H1 (cell line): ENCODE results near the gene R3HDM1. TPM values are rescaled to one million over a fixed set of nuclear protein-coding genes. Genes with fewer than 3 reads are reported as not detected.

Source experiments
- CTCF ChIA-PET: fragments of 300-600 bp; sonication (Branson Sonifier 250); formaldehyde crosslinking; loops from one replicate; lab custom pipeline; 2021; ENCODE audit not compliant: partially characterized antibody; lab: Charles Lee
- POLR2A ChIA-PET: fragments of 300-600 bp; sonication (Branson Sonifier 250); formaldehyde crosslinking; loops from one replicate; lab custom pipeline; 2021; ENCODE audit warnings: inconsistent platforms; ENCODE audit not compliant: partially characterized antibody; lab: Charles Lee
- DNase-seq, 2 experiments: peaks; one replicate each; pipeline versions ENCODE4 v3.0.0 to v3.0.0-alpha.2; 2010 to 2022; ENCODE audit warnings: low spot score in 2 of 2, low read depth in 1 of 2, mixed read lengths in 1 of 2
- FAIRE-seq: peaks from 2 replicates; lab custom pipeline; 2011; peaks lifted over from hg19 to GRCh38; lab: Jason Lieb, UNC
- H2AFZ ChIP-seq: 2 replicates; pipeline ENCODE4 v1.8.1; 2012; ENCODE audit warnings: low read length, inconsistent platforms
- H2AK5ac ChIP-seq: 2 replicates; pipeline ENCODE4 v1.6.1; 2013; ENCODE audit warnings: low read depth, low read length
- H2BK120ac ChIP-seq: replicated peaks from 2 replicates; pipeline ENCODE3; 2013; ENCODE audit warnings: low read depth, low read length, inconsistent platforms
- H2BK12ac ChIP-seq: 2 replicates; pipeline ENCODE4 v1.6.1; 2013; ENCODE audit warnings: low read depth, low read length
- H2BK15ac ChIP-seq: 2 replicates; pipeline ENCODE4 v1.6.1; 2013; ENCODE audit warnings: low read length
- H2BK20ac ChIP-seq: 2 replicates; pipeline ENCODE4 v1.6.1; 2013; ENCODE audit warnings: low read length
- H2BK5ac ChIP-seq: 2 replicates; pipeline ENCODE4 v1.6.1; 2013; ENCODE audit warnings: low read depth, low read length
- H3K14ac ChIP-seq: 2 replicates; pipeline ENCODE4 v1.6.1; 2013; ENCODE audit warnings: inconsistent platforms; ENCODE audit not compliant: insufficient read length
- H3K18ac ChIP-seq: 2 replicates; pipeline ENCODE4 v1.6.1; 2013; ENCODE audit warnings: low read length; ENCODE audit errors: extremely low read depth
- H3K23ac ChIP-seq: 2 replicates; pipeline ENCODE4 v1.6.1; 2013; ENCODE audit warnings: inconsistent platforms; ENCODE audit not compliant: insufficient read length
- H3K23me2 ChIP-seq: 2 replicates; pipeline ENCODE4 v1.6.1; 2013; ENCODE audit warnings: low read depth, low read length
- H3K27ac ChIP-seq: 2 replicates; pipeline ENCODE4 v1.6.1; 2011; ENCODE audit warnings: low read depth, low read length, inconsistent platforms
- H3K27me3 ChIP-seq, 4 experiments: replicated peaks in 1 of 4; 1 replicate in 1 of 4; 2 replicates in 3 of 4; pipeline versions ENCODE4 v1.6.1 to v1.8.1; 2011 to 2013; ENCODE audit warnings: low read length in 3 of 4, mild to moderate bottlenecking in 3 of 4, inconsistent platforms in 2 of 4, mixed read lengths in 2 of 4, moderate library complexity in 1 of 4; ENCODE audit not compliant: control insufficient read depth in 3 of 4, insufficient read depth in 3 of 4; ENCODE audit errors: extremely low read depth in 1 of 4
- H3K36me3 ChIP-seq, 4 experiments: 2 replicates each; pipeline versions ENCODE4 v1.6.1 to v1.8.1; 2011 to 2013; ENCODE audit warnings: mild to moderate bottlenecking in 4 of 4, low read length in 3 of 4, moderate library complexity in 2 of 4, control low read depth in 1 of 4, inconsistent platforms in 1 of 4; ENCODE audit not compliant: insufficient read depth in 4 of 4, control insufficient read depth in 2 of 4
- H3K4ac ChIP-seq: replicated peaks from 2 replicates; pipeline ENCODE3; 2013; ENCODE audit warnings: low read length, low read depth, mixed read lengths, inconsistent platforms; ENCODE audit not compliant: insufficient read length
- H3K4me1 ChIP-seq, 4 experiments: replicated peaks in 1 of 4; 1 replicate in 1 of 4; 2 replicates in 3 of 4; pipeline versions ENCODE4 v1.6.1 to v1.8.1; 2011 to 2013; ENCODE audit warnings: low read length in 3 of 4, inconsistent platforms in 2 of 4, mixed read lengths in 1 of 4; ENCODE audit not compliant: insufficient read depth in 4 of 4, control insufficient read depth in 3 of 4
- H3K4me2 ChIP-seq, 2 experiments: 2 replicates each; pipeline versions ENCODE4 v1.6.1 to v1.8.1; 2011 to 2013; ENCODE audit warnings: low read depth in 2 of 2, low read length in 2 of 2, control low read depth in 1 of 2, inconsistent platforms in 1 of 2, mild to moderate bottlenecking in 1 of 2; ENCODE audit not compliant: insufficient read depth in 1 of 2
- H3K4me3 ChIP-seq, 4 experiments: fragments of 200-600, 300-600 bp in 1 of 4; sonication (generic), shearing (Covaris generic), sonication (Bioruptor Twin) in 1 of 4; 2 replicates each; pipeline versions ENCODE4 v1.5.1 to v1.8.1; 2011 to 2016; ENCODE audit warnings: low read length in 4 of 4, low read depth in 3 of 4, control low read depth in 2 of 4, inconsistent platforms in 2 of 4, mild to moderate bottlenecking in 2 of 4, mixed read lengths in 1 of 4, moderate library complexity in 1 of 4; ENCODE audit not compliant: insufficient read depth in 2 of 4; ENCODE audit errors: extremely low read depth in 1 of 4
- H3K56ac ChIP-seq: replicated peaks from 2 replicates; pipeline ENCODE3; 2013; ENCODE audit warnings: low read depth, mild to moderate bottlenecking, mixed read lengths, low read length, inconsistent platforms; ENCODE audit not compliant: insufficient read length
- H3K79me1 ChIP-seq: 2 replicates; pipeline ENCODE4 v1.6.1; 2013; ENCODE audit warnings: low read depth, low read length, control low read depth
- H3K79me2 ChIP-seq, 2 experiments: 2 replicates each; pipeline versions ENCODE4 v1.6.1 to v1.8.1; 2012 to 2013; ENCODE audit warnings: low read length in 2 of 2, mild to moderate bottlenecking in 2 of 2, inconsistent platforms in 1 of 2; ENCODE audit not compliant: insufficient read depth in 2 of 2, control insufficient read depth in 1 of 2
- H3K9ac ChIP-seq, 4 experiments: replicated peaks in 1 of 4; 1 replicate in 1 of 4; 2 replicates in 3 of 4; pipeline versions ENCODE4 v1.6.1 to v1.8.1; 2011 to 2013; ENCODE audit warnings: low read depth in 3 of 4, low read length in 3 of 4, control low read depth in 2 of 4, mild to moderate bottlenecking in 2 of 4, moderate library complexity in 2 of 4, inconsistent platforms in 1 of 4; ENCODE audit errors: extremely low read depth in 1 of 4
- H3K9me3 ChIP-seq, 2 experiments: 2 replicates each; pipeline versions ENCODE4 v1.6.1 to v1.8.1; 2012 to 2013; ENCODE audit warnings: mild to moderate bottlenecking in 2 of 2, moderate library complexity in 2 of 2, control low read depth in 1 of 2, inconsistent platforms in 1 of 2, low read depth in 1 of 2, low read length in 1 of 2, mixed read lengths in 1 of 2; ENCODE audit not compliant: insufficient read depth in 2 of 2
- H4K20me1 ChIP-seq, 2 experiments: replicated peaks in 1 of 2; 2 replicates each; pipeline versions ENCODE3 to v1.8.1; 2011 to 2013; ENCODE audit warnings: inconsistent platforms in 2 of 2, low read length in 2 of 2, mild to moderate bottlenecking in 1 of 2; ENCODE audit not compliant: insufficient read depth in 2 of 2, control insufficient read depth in 1 of 2
- H4K5ac ChIP-seq: 2 replicates; pipeline ENCODE4 v1.6.1; 2013; ENCODE audit warnings: low read length, low read depth, mixed read lengths, inconsistent platforms; ENCODE audit not compliant: insufficient read length
- H4K8ac ChIP-seq: 2 replicates; pipeline ENCODE4 v1.8.0; 2013; ENCODE audit warnings: mild to moderate bottlenecking, moderate library complexity, low read length, inconsistent platforms; ENCODE audit not compliant: insufficient read depth; ENCODE audit errors: extremely low read depth
- H4K91ac ChIP-seq: replicated peaks from 2 replicates; pipeline ENCODE3; 2013; ENCODE audit warnings: low read length, mixed read lengths, inconsistent platforms; ENCODE audit not compliant: insufficient read length
- BCL11A ChIP-seq, 2 experiments: IDR thresholded peaks; one replicate each; pipeline ENCODE4 v1.6.1; 2011; ENCODE audit warnings: low read depth in 2 of 2, low read length in 2 of 2, mild to moderate bottlenecking in 2 of 2
- CREB1 ChIP-seq: IDR thresholded peaks from 2 replicates; pipeline ENCODE4 v1.6.1; 2012; ENCODE audit warnings: inconsistent platforms
- EGR1 ChIP-seq: IDR thresholded peaks from 2 replicates; pipeline ENCODE4 v1.6.1; 2011; ENCODE audit warnings: low read depth, low read length, borderline replicate concordance
- HDAC2 ChIP-seq, 2 experiments: fragments of 300-600 bp in 1 of 2; sonication (generic) in 1 of 2; IDR thresholded peaks; 2 replicates each; pipeline ENCODE4 v1.6.1; 2011 to 2012; ENCODE audit warnings: low read depth in 2 of 2, low read length in 2 of 2, mild to moderate bottlenecking in 2 of 2, moderate library complexity in 2 of 2, borderline replicate concordance in 1 of 2, inconsistent platforms in 1 of 2
- KDM4A ChIP-seq: IDR thresholded peaks from one replicate; pipeline ENCODE4 v1.7.1; 2012; ENCODE audit warnings: low read depth, mild to moderate bottlenecking, moderate library complexity, low read length, inconsistent platforms; ENCODE audit not compliant: severe bottlenecking
- POU5F1 ChIP-seq: IDR thresholded peaks from 2 replicates; pipeline ENCODE4 v1.6.1; 2011; ENCODE audit warnings: low read depth, mild to moderate bottlenecking, low read length, moderate library complexity
- SIRT6 ChIP-seq: IDR thresholded peaks from one replicate; pipeline ENCODE4 v1.7.1; 2012; ENCODE audit warnings: low read length, inconsistent platforms
- SP1 ChIP-seq: IDR thresholded peaks from 2 replicates; pipeline ENCODE4 v1.6.1; 2011; ENCODE audit warnings: low read depth, low read length
- SP2 ChIP-seq: IDR thresholded peaks from 2 replicates; pipeline ENCODE4 v1.6.1; 2012; ENCODE audit warnings: mild to moderate bottlenecking, low read length, inconsistent platforms
- SUZ12 ChIP-seq: fragments of 200-600 bp; sonication (generic); IDR thresholded peaks from 2 replicates; pipeline ENCODE4 v1.6.1; 2012; ENCODE audit warnings: mild to moderate bottlenecking, inconsistent platforms, low read length, moderate library complexity, mixed read lengths
- TAF1 ChIP-seq: IDR thresholded peaks from 2 replicates; pipeline ENCODE4 v1.6.1; 2011; ENCODE audit warnings: mild to moderate bottlenecking, low read depth, low read length
- TAF7 ChIP-seq: optimal IDR thresholded peaks from 2 replicates; pipeline ENCODE3; 2011; ENCODE audit warnings: low read depth, mild to moderate bottlenecking, inconsistent platforms, low read length, moderate library complexity, borderline replicate concordance
- TEAD4 ChIP-seq: IDR thresholded peaks from 2 replicates; pipeline ENCODE4 v1.6.1; 2012; ENCODE audit warnings: low read depth, low read length, inconsistent platforms, mixed read lengths
- WGBS, 2 experiments: shearing (Covaris generic) in 1 of 2; methylation state at CpG; one replicate each; pipeline versions ENCODE4 v1.1.6 to v1.1.7; 2013 to 2015; ENCODE audit warnings: low lambda C conversion rate in 2 of 2, mixed read lengths in 2 of 2, inconsistent platforms in 1 of 2, low coverage in 1 of 2, missing lambda C conversion rate in 1 of 2; ENCODE audit not compliant: insufficient replicate concordance in 2 of 2, insufficient coverage in 1 of 2, insufficient read length in 1 of 2; ENCODE audit errors: extremely low coverage in 1 of 2, missing lambda C conversion rate in 1 of 2; 5-methylcytosine and 5-hydroxymethylcytosine counted together
- polyA plus RNA-seq, 7 experiments: library from polyadenylated mRNA; depleted of rRNA in 3 of 7; stranded (reverse) in 5 of 7; unstranded in 2 of 7; fragments of >200 nt in 5 of 7; fragments of 200-250 nt in 2 of 7; gene quantifications; 1 replicate in 5 of 7; 2 replicates in 1 of 7; 4 replicates in 1 of 7; pipeline versions ENCODE4 v1.2.1 to v1.2.3, GENCODE V29; 2011 to 2013; ENCODE audit warnings: missing spikeins in 2 of 7, mixed read lengths in 2 of 7
- total RNA-seq: library from RNA; stranded (reverse); fragmentation: NEBNext Ultra II Directional; extraction: Animal tissue kit (Norgen Biotek cat#: 25700); gene quantifications from 2 replicates; pipeline ENCODE4 v1.2.1, GENCODE V29; 2021

The R3HDM1 gene
- total and polyA plus RNA-seq, 2 of the 8 experiments (the other 6 are each of a cell fraction or from before 2014, with no cell fraction given), result 77.7 to 120 TPM

DNA sequence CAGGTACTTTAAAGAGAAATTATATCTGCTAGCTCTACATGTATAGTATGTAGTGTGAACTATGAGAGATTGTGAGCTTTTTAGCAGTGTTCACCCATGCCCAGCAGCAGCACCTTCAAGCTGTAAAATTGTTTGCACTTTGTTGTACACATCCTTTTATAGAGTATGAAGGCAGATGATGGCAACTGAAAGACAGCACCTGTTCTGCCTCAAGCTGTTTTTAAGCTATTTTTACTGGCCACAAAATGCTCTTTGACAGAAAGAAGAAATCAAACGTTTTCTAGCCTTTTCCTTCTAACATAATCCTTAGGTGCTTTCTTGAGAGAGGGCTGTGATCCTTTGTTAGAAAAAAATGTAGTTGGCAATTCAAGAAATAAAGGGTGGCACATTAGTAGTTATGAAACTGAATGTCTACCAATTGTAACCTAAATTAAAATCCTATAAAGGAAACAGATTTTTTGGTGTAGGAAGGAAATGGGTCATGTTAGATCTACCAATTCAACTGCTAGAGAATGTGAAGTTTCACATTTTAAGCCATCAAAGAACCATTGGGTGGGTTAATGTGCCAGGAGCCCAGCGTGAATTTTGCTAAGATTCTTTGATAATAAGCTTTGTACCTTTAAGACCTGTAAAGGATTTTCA is 59.5 kb downstream of the R3HDM1 start:
- no peak overlapping the region for H3K4ac ChIP-seq
- H2BK15ac ChIP-seq, result no peak overlapping the region
- FAIRE-seq, result no peak
- 87% methylated on average over 2 of the region's 2 CpGs; no CpG with 5 or more reads in 1 of the 2 experiments for WGBS, 2 experiments
- no peak overlapping the region for H4K5ac ChIP-seq
- H3K9ac ChIP-seq, result no peak overlapping the region
- POLR2A ChIA-PET, result interaction anchor here (0.9 kb wide), 1 partner anchor 10 kb away, joined by 3 read pairs; no protein-coding TSS in a partner anchor
- H3K56ac ChIP-seq, result no peak overlapping the region
- no peak overlapping the region for H2BK12ac ChIP-seq
- peaks cover 2% of the 10 kb centered on the region; the same call in 1 of the 2 replicates for H3K79me1 ChIP-seq
- H3K4me3 ChIP-seq, result no peak overlapping the region
- peaks cover 0 to 14% of the 10 kb centered on the region in 2 experiments; a peak in 1 of 4 replicates for H3K79me2 ChIP-seq
- no peak overlapping the region for H2BK120ac ChIP-seq
- H3K27ac ChIP-seq, result no peak overlapping the region
- no peak overlapping the region for H2AFZ ChIP-seq
- no peak overlapping the region for H3K14ac ChIP-seq
- H2AK5ac ChIP-seq, result no peak overlapping the region
- H3K23ac ChIP-seq, result no peak overlapping the region
- no peak for DNase-seq
- no peaks in the 10 kb centered on the region for H3K23me2 ChIP-seq
- no peak overlapping the region for H2BK5ac ChIP-seq
- H3K27me3 ChIP-seq, result no peaks in the 10 kb centered on the region
- no peak overlapping the region for H3K18ac ChIP-seq
- H4K20me1 ChIP-seq, result no peaks in the 10 kb centered on the region
- H3K9me3 ChIP-seq, result peaks cover 7 to 12% of the 10 kb centered on the region in 2 experiments; a peak in 3 of 4 replicates
- no peak overlapping the region for H2BK20ac ChIP-seq
- peaks cover 0 to 10% (median 4%) of the 10 kb centered on the region in 4 experiments; a peak in 5 of 8 replicates for H3K36me3 ChIP-seq
- H4K8ac ChIP-seq, result no peak overlapping the region
- CTCF ChIA-PET, result interaction anchor here (0.9 to 1.1 kb wide), 2 partner anchors 9 to 25 kb away, joined by 3 read pairs; no protein-coding TSS in a partner anchor
- H4K91ac ChIP-seq, result no peak overlapping the region
- peaks cover 0 to 5% (median 3%) of the 10 kb centered on the region in 4 experiments; a peak in 5 of 7 replicates for H3K4me1 ChIP-seq
- no peak overlapping the region for H3K4me2 ChIP-seq
- no peak for TF ChIP-seq TAF7
- TF ChIP-seq HDAC2 (IDR thresholded peaks at IDR 0.05; ENCODE audit: borderline replicate concordance in 1 of 2, low read depth in 2 of 2, low read length in 2 of 2), result no peak
- no peak for TF ChIP-seq CREB1
- no peak for TF ChIP-seq SIRT6
- no peak for TF ChIP-seq KDM4A
- no peak for TF ChIP-seq SP1
- no peak for TF ChIP-seq TEAD4
- no peak for TF ChIP-seq TAF1
- no peak for TF ChIP-seq SUZ12
- TF ChIP-seq SP2, result no peak
- TF ChIP-seq BCL11A (IDR thresholded peaks at IDR 0.05; ENCODE audit: low read depth in 2 of 2, low read length in 2 of 2), result no peak
- TF ChIP-seq EGR1, result no peak
- TF ChIP-seq POU5F1, result no peak
